HG03460 (cell line): ENCODE results near the gene TBX6.
A peak's percentile ranks its signal among the peaks of the same experiment; 100 is the strongest.

Source experiments
- ATAC-seq: cut with Tn5 transposase; IDR thresholded peaks from one replicate; pipeline ENCODE4 v1.9.1; 2021; ENCODE audit not compliant: unreplicated experiment

TBX6 gene

GRCh38 chr16:30087181-30087898 is 4.4 kb downstream of the TBX6 start:
- ATAC-seq: no peak

GRCh38 chr16:30086291-30087140 is 5.2 kb downstream of the TBX6 start:
- no peak for ATAC-seq

DNA sequence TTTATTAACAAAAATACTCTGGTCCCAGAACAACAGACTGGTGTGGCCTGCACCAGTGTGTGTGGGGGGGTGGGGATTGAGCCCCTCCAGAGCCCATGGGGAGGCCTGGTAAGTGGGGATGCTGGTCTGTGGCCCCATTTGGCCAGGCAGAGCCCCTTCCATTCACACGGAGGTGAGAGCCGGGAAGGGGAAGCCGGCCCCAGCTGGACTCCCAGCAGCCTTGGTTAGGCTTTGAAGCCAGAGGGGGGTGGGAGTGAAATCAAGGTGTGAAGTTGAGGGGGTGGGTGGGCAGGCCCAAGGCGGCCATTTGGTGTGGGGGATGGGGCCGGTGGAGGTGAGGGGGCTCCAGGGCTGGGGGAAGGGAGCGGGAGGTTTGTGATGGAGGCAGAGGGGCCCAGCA is 5.9 kb downstream of the TBX6 start:
- no peak for ATAC-seq

- ATAC-seq: no peak
Observed at GRCh38 chr16:30085247-30085646, 6.5 kb downstream of the TBX6 start.

DNA sequence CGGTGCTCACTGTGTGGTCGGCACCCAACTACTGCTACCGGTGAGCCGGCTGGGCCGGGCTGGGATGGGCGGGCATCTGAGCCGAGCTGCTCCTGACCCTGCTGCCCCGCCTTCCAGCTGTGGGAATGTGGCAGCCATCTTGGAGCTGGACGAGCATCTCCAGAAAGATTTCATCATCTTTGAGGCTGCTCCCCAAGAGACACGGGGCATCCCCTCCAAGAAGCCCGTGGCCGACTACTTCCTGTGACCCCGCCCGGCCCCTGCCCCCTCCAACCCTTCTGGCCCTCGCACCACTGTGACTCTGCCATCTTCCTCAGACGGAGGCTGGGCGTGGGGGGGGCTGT is 6.9 kb downstream of the TBX6 start:
- no peak for ATAC-seq

DNA sequence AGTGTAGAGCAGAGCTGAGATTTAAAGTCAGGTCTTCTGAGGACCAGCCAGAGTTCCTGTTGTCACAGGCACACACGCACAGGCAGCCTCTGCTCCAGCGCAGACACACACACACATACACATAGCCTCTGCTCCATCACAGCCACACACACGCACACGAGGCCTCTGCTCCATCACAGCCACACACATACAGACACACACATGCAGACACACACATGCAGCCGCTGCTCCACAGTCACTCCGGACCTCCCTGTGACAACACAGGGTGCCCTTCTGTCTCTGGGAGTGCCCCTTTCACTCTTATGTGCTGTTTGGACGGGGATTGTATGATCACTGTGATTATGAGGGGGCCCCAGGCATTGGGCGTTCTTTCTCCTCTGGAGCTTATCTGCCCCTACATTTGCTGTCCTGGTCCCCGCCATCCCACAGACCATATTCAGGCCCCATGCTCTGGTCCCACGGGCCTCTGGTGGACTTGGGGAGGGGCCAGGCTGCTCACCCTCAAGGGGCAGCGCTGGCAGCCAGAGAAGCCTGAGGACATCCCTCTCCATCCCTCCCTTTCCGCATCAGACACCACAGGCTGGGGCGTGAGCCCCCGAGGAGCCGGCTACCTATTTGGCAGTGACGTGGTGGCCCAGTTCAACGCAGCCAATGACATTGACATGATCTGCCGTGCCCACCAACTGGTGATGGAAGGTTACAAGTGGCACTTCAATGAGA is 7.5 kb downstream of the TBX6 start:
- ATAC-seq: no peak

GRCh38 chr16:30083216-30084055 is 8.3 kb downstream of the TBX6 start:
- ATAC-seq: no peak

DNA sequence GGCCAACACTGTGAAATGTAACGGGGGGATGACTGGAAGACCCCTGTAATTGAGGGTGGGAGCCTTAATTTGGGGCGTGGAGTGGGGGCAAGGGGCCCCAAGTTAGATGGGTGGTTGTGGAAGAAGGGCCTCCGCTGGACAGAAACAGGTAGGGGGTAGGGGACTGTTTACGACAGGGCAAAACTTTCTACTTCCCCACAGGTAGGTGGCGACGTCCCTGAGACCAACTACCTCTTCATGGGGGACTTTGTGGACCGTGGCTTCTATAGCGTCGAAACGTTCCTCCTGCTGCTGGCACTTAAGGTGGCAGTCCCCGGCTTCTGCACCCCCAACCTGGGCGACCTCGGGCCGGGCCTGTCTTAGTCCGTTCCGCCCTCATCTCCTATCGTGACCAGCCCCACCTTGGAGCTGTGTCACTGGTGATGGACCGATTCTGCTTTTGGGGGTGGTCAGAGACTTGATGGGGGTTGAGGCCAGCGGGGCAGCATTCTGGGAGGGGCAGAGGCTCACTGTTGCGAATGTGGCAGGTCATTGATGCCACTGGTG is 9.1 kb downstream of the TBX6 start:
- no peak for ATAC-seq

GRCh38 chr16:30079480-30079879 is 12.2 kb downstream of the TBX6 start:
- no peak for ATAC-seq

GRCh38 chr16:30078744-30079143 is 13.0 kb downstream of the TBX6 start:
- ATAC-seq: no peak

DNA sequence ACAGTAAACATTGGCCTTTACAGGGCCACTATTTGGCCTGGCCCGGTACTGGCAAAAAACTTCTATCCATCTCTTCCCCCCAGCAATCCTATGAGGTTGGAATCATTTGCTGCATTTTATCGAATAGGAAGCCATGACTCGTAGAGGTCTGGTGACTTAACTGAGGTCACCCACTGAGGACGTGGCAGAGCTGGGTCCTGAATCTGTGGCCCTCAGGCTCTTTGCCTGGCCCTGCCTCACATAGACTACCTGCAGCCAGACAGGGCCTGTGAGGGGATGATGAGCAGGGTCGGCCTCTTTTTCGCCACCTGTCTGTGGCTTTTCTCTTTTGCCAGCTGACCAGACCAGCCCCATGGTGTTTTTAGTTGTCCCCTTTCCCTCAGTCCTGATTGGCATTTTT is 14.1 kb downstream of the TBX6 start:
- ATAC-seq: no peak

- peak; percentile 23 for ATAC-seq
Observed at GRCh38 chr16:30076276-30076791, 15.4 kb downstream of the TBX6 start.

DNA sequence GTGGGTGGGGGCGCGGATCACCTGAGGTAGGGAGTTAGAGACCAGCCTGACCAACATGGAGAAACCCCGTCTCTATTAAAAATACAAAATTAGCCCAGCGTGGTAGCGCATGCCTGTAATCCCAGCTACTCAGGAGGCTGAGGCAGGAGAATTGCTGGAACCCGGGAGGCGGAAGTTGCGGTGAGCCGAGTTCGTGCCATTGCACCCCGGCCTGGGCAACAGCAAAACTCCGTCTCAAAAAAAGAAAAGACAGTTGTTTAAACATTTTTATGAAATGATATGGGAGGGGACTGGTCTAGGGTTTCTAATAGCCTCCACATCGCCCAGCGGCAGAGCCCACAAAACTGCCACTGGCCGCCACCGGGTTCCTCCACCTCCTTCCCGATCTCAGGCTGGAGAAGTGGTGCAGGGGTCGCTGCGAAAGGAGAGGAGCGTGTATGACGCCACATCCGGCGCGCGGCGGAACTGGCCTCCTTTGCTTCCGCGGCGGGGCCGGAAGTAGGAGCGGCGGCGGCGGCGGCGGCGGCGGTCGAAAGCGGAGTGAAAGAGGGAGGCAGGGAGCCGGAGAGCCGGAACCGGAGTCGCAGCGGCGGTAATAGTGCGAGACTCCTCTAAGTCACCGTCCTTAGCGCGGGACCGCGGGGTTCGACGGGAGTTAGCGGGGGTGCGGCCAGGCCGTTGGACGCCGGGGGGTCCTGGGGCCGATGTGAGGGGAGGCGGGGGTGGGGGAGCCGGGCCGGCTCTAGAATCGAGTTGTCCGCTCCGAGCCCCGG is 16.0 kb downstream of the TBX6 start, which contains the start of gene PPP4C:
Gene PPP4C, plus strand, starts transcription at position 492 of the 773 bp plus-strand sequence. CDS start 384 bp downstream, outside the sequence.
- ATAC-seq: peak; percentile 64

- ATAC-seq: no peak
Observed at GRCh38 chr16:30070490-30070889, 21.2 kb downstream of the TBX6 start.

- ATAC-seq: no peak
Observed at GRCh38 chr16:30069611-30070462, 21.9 kb downstream of the TBX6 start.

DNA sequence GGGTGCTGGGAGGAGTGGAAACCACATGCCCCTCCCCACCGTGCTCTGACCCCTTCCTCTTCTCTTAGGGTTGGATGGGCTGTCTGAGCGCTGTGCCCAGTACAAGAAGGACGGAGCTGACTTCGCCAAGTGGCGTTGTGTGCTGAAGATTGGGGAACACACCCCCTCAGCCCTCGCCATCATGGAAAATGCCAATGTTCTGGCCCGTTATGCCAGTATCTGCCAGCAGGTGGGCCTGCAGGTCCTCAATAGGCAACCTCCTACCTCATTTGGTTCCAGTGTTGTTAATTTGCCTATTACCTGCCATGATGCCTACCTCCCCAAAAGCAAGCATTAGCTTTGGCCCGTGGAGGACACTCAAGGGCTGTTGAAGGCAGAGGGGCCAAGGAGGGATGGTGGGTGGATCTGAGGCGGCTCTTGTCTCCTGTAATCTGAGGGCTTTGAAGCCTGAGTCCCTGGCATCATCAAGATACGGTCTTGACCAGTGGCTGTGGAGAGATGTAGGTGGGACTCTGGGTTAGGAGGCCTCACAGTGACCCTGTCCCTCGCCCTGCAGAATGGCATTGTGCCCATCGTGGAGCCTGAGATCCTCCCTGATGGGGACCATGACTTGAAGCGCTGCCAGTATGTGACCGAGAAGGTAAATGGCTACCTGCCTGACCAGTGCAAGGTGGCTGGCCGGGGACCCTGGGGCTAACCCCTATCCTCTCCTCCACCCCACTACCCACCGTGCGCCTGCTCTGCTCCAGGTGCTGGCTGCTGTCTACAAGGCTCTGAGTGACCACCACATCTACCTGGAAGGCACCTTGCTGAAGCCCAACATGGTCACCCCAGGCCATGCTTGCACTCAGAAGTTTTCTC is 22.7 kb downstream of the TBX6 start:
- no peak for ATAC-seq

- ATAC-seq: no peak
Observed at GRCh38 chr16:30068333-30068732, 23.4 kb downstream of the TBX6 start.

DNA sequence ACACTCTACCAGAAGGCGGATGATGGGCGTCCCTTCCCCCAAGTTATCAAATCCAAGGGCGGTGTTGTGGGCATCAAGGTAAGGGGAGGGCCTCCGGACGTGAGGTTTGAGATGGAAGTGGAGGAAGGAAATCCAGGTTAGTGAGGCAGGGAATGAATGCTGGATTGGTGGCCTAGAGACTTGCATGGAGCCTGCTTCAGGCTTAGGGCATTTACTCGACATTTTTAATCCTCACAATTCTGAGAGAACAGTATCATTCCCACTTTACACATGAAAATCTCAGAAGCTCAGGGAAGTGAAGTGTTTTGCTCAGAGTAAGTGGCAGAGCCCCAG is 24.2 kb downstream of the TBX6 start:
- ATAC-seq: no peak
